HEK293 (cell line): ENCODE results near the gene GPR179.

ENCODE experiments used
- BCL11A ChIP-seq: fragments of 450-650 bp; formaldehyde crosslinking; IDR thresholded peaks from 2 replicates; pipeline ENCODE4 v1.5.1; 2016; ENCODE audit warnings: low read depth, missing biosample characterization, missing genetic modification characterization
- GLI4 ChIP-seq: fragments of 450-650 bp; formaldehyde crosslinking; IDR thresholded peaks from 2 replicates; pipeline ENCODE4 v1.5.1; 2016; ENCODE audit warnings: missing biosample characterization, missing genetic modification characterization
- MEIS1 ChIP-seq: sonication (generic); formaldehyde crosslinking; IDR thresholded peaks from 2 replicates; pipeline ENCODE4 v1.8.1; 2022; ENCODE audit warnings: missing genetic modification reagents, mild to moderate bottlenecking, borderline replicate concordance
- SETDB1 ChIP-seq: IDR thresholded peaks from one replicate; pipeline ENCODE4 v1.6.1; 2017; ENCODE audit warnings: mild to moderate bottlenecking, low read length, moderate library complexity, mixed read lengths; ENCODE audit not compliant: insufficient read length
- SP7 ChIP-seq: fragments of 450-650 bp; formaldehyde crosslinking; IDR thresholded peaks from 2 replicates; pipeline ENCODE4 v1.5.1; 2016; ENCODE audit warnings: missing biosample characterization, missing genetic modification characterization
- ZBTB17 ChIP-seq: fragments of 450-650 bp; formaldehyde crosslinking; IDR thresholded peaks from 2 replicates; pipeline ENCODE4 v1.5.1; 2016; ENCODE audit warnings: missing biosample characterization, missing genetic modification characterization
- ZBTB26 ChIP-seq: fragments of 450-650 bp; formaldehyde crosslinking; optimal IDR thresholded peaks from 2 replicates; pipeline ENCODE3; 2016; ENCODE audit warnings: missing biosample characterization, mild to moderate bottlenecking, missing genetic modification characterization
- ZBTB44 ChIP-seq: fragments of 450-650 bp; IDR thresholded peaks from 2 replicates; pipeline ENCODE4 v1.5.1; 2018; ENCODE audit warnings: missing biosample characterization, mild to moderate bottlenecking, missing genetic modification characterization
- ZNF10 ChIP-seq: fragments of 450-650 bp; formaldehyde crosslinking; IDR thresholded peaks from 2 replicates; pipeline ENCODE4 v1.5.1; 2017; ENCODE audit warnings: missing biosample characterization, missing genetic modification characterization
- ZNF138 ChIP-seq: fragments of 450-650 bp; formaldehyde crosslinking; IDR thresholded peaks from 2 replicates; pipeline ENCODE4 v1.5.1; 2016; ENCODE audit warnings: missing biosample characterization, missing genetic modification characterization, borderline replicate concordance
- ZNF174 ChIP-seq: fragments of 450-650 bp; formaldehyde crosslinking; IDR thresholded peaks from 2 replicates; pipeline ENCODE4 v1.5.0; 2017; ENCODE audit warnings: missing biosample characterization, mild to moderate bottlenecking, missing genetic modification characterization
- ZNF221 ChIP-seq: fragments of 450-650 bp; formaldehyde crosslinking; IDR thresholded peaks from 2 replicates; pipeline ENCODE4 v1.5.1; 2017; ENCODE audit warnings: missing biosample characterization, missing genetic modification characterization, borderline replicate concordance
- ZNF248 ChIP-seq: fragments of 450-650 bp; formaldehyde crosslinking; IDR thresholded peaks from 2 replicates; pipeline ENCODE4 v1.5.1; 2017; ENCODE audit warnings: missing biosample characterization, missing genetic modification characterization
- ZNF48 ChIP-seq: fragments of 450-650 bp; formaldehyde crosslinking; IDR thresholded peaks from 2 replicates; pipeline ENCODE4 v1.5.1; 2016; ENCODE audit warnings: missing biosample characterization, missing genetic modification characterization
- ZNF529 ChIP-seq: fragments of 450-650 bp; formaldehyde crosslinking; IDR thresholded peaks from 2 replicates; pipeline ENCODE4 v1.5.1; 2017; ENCODE audit warnings: missing genetic modification characterization, missing biosample characterization; ENCODE audit not compliant: insufficient replicate concordance
- ZNF548 ChIP-seq: fragments of 450-650 bp; formaldehyde crosslinking; IDR thresholded peaks from 2 replicates; pipeline ENCODE4 v1.5.1; 2016; ENCODE audit warnings: missing biosample characterization, missing genetic modification characterization
- ZNF558 ChIP-seq: fragments of 450-650 bp; formaldehyde crosslinking; IDR thresholded peaks from 2 replicates; pipeline ENCODE4 v1.5.1; 2016; ENCODE audit warnings: missing biosample characterization, missing genetic modification characterization
- ZNF585B ChIP-seq: fragments of 450-650 bp; formaldehyde crosslinking; IDR thresholded peaks from 2 replicates; pipeline ENCODE4 v1.5.1; 2016; ENCODE audit warnings: missing biosample characterization, missing genetic modification characterization
- ZNF600 ChIP-seq: fragments of 450-650 bp; formaldehyde crosslinking; IDR thresholded peaks from 2 replicates; pipeline ENCODE4 v1.5.1; 2016; ENCODE audit warnings: missing biosample characterization, missing genetic modification characterization
- ZNF610 ChIP-seq: fragments of 450-650 bp; formaldehyde crosslinking; IDR thresholded peaks from 2 replicates; pipeline ENCODE4 v1.5.1; 2016; ENCODE audit warnings: missing biosample characterization, missing genetic modification characterization, borderline replicate concordance
- ZNF623 ChIP-seq: fragments of 450-650 bp; formaldehyde crosslinking; IDR thresholded peaks from 2 replicates; pipeline ENCODE4 v1.5.1; 2016; ENCODE audit warnings: missing biosample characterization, missing genetic modification characterization
- ZNF629 ChIP-seq: fragments of 450-650 bp; formaldehyde crosslinking; IDR thresholded peaks from 2 replicates; pipeline ENCODE4 v1.5.1; 2017; ENCODE audit warnings: missing biosample characterization, missing genetic modification characterization
- ZNF639 ChIP-seq: fragments of 450-650 bp; formaldehyde crosslinking; IDR thresholded peaks from 2 replicates; pipeline ENCODE4 v1.5.1; 2016; ENCODE audit warnings: missing biosample characterization, missing genetic modification characterization
- ZNF654 ChIP-seq: fragments of 450-650 bp; formaldehyde crosslinking; IDR thresholded peaks from 2 replicates; pipeline ENCODE4 v1.5.1; 2016; ENCODE audit warnings: low read depth, missing biosample characterization, missing genetic modification characterization
- ZNF670 ChIP-seq: fragments of 450-650 bp; formaldehyde crosslinking; IDR thresholded peaks from 2 replicates; pipeline ENCODE4 v1.5.1; 2016; ENCODE audit warnings: missing biosample characterization, missing genetic modification characterization, low read depth
- ZNF776 ChIP-seq: fragments of 450-650 bp; formaldehyde crosslinking; IDR thresholded peaks from 2 replicates; pipeline ENCODE4 v1.5.0; 2017; ENCODE audit warnings: missing biosample characterization, missing genetic modification characterization, borderline replicate concordance
- ZNF777 ChIP-seq: fragments of 450-650 bp; formaldehyde crosslinking; IDR thresholded peaks from 2 replicates; pipeline ENCODE4 v1.5.1; 2017; ENCODE audit warnings: missing biosample characterization, missing genetic modification characterization, borderline replicate concordance
- ZNF785 ChIP-seq: fragments of 450-650 bp; formaldehyde crosslinking; IDR thresholded peaks from 2 replicates; pipeline ENCODE4 v1.5.1; 2016; ENCODE audit warnings: missing biosample characterization, missing genetic modification characterization
- ZNF837 ChIP-seq: fragments of 450-650 bp; formaldehyde crosslinking; IDR thresholded peaks from 2 replicates; pipeline ENCODE4 v1.5.1; 2016; ENCODE audit warnings: missing biosample characterization, missing genetic modification characterization
- TF ChIP-seq, protein P1 (sequence below): IDR thresholded peaks from 2 replicates; pipeline ENCODE4 v1.6.1; 2011; ENCODE audit warnings: mild to moderate bottlenecking, low read depth, low read length, borderline replicate concordance
- TF ChIP-seq, protein P2 (sequence below): fragments of 450-650 bp; formaldehyde crosslinking; IDR thresholded peaks from 2 replicates; pipeline ENCODE4 v1.5.1; 2017; ENCODE audit warnings: missing biosample characterization, missing genetic modification characterization
- TF ChIP-seq, protein P3 (sequence below): fragments of 450-650 bp; formaldehyde crosslinking; IDR thresholded peaks from 2 replicates; pipeline ENCODE4 v1.5.1; 2016; ENCODE audit warnings: missing biosample characterization, missing genetic modification characterization

The GPR179 gene

GRCh38 chr17:38351412-38352222, 7.9 kb upstream of the GPR179 start, which contains the start of gene SOCS7 (continued):
- no peak for TF ChIP-seq ZNF548 (tag by site-specific recombination)
- peak; percentile 86; the same call in 1 of the 2 replicates for TF ChIP-seq GLI4 (tag by site-specific recombination)
- TF ChIP-seq ZNF610 (tag by site-specific recombination), result no peak
- no peak for TF ChIP-seq ZNF776 (tag by site-specific recombination)
- TF ChIP-seq MEIS1 (CRISPR knock-in tag), result no peak
- peak; percentile 84 for TF ChIP-seq ZBTB17 (tag by site-specific recombination)
- TF ChIP-seq, protein P1, sequence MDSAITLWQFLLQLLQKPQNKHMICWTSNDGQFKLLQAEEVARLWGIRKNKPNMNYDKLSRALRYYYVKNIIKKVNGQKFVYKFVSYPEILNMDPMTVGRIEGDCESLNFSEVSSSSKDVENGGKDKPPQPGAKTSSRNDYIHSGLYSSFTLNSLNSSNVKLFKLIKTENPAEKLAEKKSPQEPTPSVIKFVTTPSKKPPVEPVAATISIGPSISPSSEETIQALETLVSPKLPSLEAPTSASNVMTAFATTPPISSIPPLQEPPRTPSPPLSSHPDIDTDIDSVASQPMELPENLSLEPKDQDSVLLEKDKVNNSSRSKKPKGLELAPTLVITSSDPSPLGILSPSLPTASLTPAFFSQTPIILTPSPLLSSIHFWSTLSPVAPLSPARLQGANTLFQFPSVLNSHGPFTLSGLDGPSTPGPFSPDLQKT, result no peak
- no peak for TF ChIP-seq ZNF248 (tag by site-specific recombination)
- no peak for TF ChIP-seq ZNF10 (tag by site-specific recombination)
- TF ChIP-seq ZNF138 (tag by site-specific recombination), result no peak
- no peak for TF ChIP-seq ZNF785
- TF ChIP-seq ZNF558 (tag by site-specific recombination), result no peak
- TF ChIP-seq ZNF174 (tag by site-specific recombination), result no peak
- TF ChIP-seq ZNF654, result no peak
- TF ChIP-seq ZNF585B (tag by site-specific recombination), result no peak
- TF ChIP-seq ZNF670 (tag by site-specific recombination), result no peak
- no peak for TF ChIP-seq BCL11A (tag by site-specific recombination)
- TF ChIP-seq SETDB1, result no peak
- TF ChIP-seq SP7 (tag by site-specific recombination), result peak; percentile 47; the same call in 1 of the 2 replicates
- peak; percentile 77 for TF ChIP-seq ZNF600
- TF ChIP-seq ZNF221 (tag by site-specific recombination), result no peak
- no peak for TF ChIP-seq ZNF623 (tag by site-specific recombination)
- TF ChIP-seq ZNF777 (tag by site-specific recombination), result no peak
- peak; percentile 75 for TF ChIP-seq ZNF629
- peak; percentile 93 for TF ChIP-seq ZBTB26 (tag by site-specific recombination)
- no peak for TF ChIP-seq ZBTB44 (tag by site-specific recombination)
- TF ChIP-seq ZNF639 (tag by site-specific recombination), result no peak
- TF ChIP-seq ZNF837 (tag by site-specific recombination), result no peak
- TF ChIP-seq, protein P2, sequence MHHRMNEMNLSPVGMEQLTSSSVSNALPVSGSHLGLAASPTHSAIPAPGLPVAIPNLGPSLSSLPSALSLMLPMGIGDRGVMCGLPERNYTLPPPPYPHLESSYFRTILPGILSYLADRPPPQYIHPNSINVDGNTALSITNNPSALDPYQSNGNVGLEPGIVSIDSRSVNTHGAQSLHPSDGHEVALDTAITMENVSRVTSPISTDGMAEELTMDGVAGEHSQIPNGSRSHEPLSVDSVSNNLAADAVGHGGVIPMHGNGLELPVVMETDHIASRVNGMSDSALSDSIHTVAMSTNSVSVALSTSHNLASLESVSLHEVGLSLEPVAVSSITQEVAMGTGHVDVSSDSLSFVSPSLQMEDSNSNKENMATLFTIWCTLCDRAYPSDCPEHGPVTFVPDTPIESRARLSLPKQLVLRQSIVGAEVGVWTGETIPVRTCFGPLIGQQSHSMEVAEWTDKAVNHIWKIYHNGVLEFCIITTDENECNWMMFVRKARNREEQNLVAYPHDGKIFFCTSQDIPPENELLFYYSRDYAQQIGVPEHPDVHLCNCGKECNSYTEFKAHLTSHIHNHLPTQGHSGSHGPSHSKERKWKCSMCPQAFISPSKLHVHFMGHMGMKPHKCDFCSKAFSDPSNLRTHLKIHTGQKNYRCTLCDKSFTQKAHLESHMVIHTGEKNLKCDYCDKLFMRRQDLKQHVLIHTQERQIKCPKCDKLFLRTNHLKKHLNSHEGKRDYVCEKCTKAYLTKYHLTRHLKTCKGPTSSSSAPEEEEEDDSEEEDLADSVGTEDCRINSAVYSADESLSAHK (tag by site-specific recombination), result no peak
- TF ChIP-seq, protein P3, sequence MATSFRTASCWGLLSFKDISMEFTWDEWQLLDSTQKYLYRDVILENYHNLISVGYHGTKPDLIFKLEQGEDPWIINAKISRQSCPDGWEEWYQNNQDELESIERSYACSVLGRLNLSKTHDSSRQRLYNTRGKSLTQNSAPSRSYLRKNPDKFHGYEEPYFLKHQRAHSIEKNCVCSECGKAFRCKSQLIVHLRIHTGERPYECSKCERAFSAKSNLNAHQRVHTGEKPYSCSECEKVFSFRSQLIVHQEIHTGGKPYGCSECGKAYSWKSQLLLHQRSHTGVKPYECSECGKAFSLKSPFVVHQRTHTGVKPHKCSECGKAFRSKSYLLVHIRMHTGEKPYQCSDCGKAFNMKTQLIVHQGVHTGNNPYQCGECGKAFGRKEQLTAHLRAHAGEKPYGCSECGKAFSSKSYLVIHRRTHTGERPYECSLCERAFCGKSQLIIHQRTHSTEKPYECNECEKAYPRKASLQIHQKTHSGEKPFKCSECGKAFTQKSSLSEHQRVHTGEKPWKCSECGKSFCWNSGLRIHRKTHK (tag by site-specific recombination), result no peak
- TF ChIP-seq ZNF48 (tag by site-specific recombination), result no peak
- TF ChIP-seq ZNF529 (tag by site-specific recombination), result no peak
